ENCODE data around the gene GOLGA8S.

GRCh38 chr15:23387621-23388190 is 33.2 kb downstream of the GOLGA8S start:
- no peak for TF ChIP-seq POLR2A (IDR thresholded peaks at IDR 0.05)
- TF ChIP-seq, protein P1, sequence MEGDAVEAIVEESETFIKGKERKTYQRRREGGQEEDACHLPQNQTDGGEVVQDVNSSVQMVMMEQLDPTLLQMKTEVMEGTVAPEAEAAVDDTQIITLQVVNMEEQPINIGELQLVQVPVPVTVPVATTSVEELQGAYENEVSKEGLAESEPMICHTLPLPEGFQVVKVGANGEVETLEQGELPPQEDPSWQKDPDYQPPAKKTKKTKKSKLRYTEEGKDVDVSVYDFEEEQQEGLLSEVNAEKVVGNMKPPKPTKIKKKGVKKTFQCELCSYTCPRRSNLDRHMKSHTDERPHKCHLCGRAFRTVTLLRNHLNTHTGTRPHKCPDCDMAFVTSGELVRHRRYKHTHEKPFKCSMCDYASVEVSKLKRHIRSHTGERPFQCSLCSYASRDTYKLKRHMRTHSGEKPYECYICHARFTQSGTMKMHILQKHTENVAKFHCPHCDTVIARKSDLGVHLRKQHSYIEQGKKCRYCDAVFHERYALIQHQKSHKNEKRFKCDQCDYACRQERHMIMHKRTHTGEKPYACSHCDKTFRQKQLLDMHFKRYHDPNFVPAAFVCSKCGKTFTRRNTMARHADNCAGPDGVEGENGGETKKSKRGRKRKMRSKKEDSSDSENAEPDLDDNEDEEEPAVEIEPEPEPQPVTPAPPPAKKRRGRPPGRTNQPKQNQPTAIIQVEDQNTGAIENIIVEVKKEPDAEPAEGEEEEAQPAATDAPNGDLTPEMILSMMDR (IDR thresholded peaks at IDR 0.05), result no peak
- no peak for TF ChIP-seq EP300 (IDR thresholded peaks at IDR 0.05)

Measured in tibial nerve (tissue), 4 donors.